GM12878 (cell line): ENCODE data around the gene PLCG2.

Experiments
- CBX5 ChIP-seq: sonication (generic); IDR thresholded peaks from 2 replicates; pipeline ENCODE4 v1.6.1; 2016; ENCODE audit warnings: low read depth, moderate library complexity, mild to moderate bottlenecking, inconsistent platforms
- CREB1 ChIP-seq: IDR thresholded peaks from 2 replicates; pipeline ENCODE4 v1.6.1; 2012; ENCODE audit warnings: low read depth, mild to moderate bottlenecking, inconsistent platforms
- CTCF ChIP-seq, 3 experiments: IDR thresholded peaks in 2 of 3; conservative IDR thresholded peaks in 1 of 3; 2 replicates each; pipeline ENCODE4 v1.5.1; 2011; ENCODE audit warnings: low read depth in 3 of 3, low read length in 3 of 3, mild to moderate bottlenecking in 3 of 3, control low read depth in 2 of 3, moderate library complexity in 2 of 3, inconsistent platforms in 1 of 3, mixed read lengths in 1 of 3; ENCODE audit not compliant: control insufficient read depth in 2 of 3, insufficient read depth in 1 of 3; ENCODE audit errors: extremely low read depth in 1 of 3
- FOXM1 ChIP-seq: IDR thresholded peaks from 2 replicates; pipeline ENCODE4 v1.6.1; 2012; ENCODE audit warnings: low read depth, mild to moderate bottlenecking, inconsistent platforms, low read length, moderate library complexity
- HDGF ChIP-seq: fragments of 450-650 bp; IDR thresholded peaks from 2 replicates; pipeline ENCODE4 v1.6.1; 2016; ENCODE audit warnings: antibody characterized with exemption
- IRF3 ChIP-seq: fragments of 450-650 bp; IDR thresholded peaks from 2 replicates; pipeline ENCODE4 v1.6.1; 2014; ENCODE audit warnings: mild to moderate bottlenecking
- POLR2AphosphoS5 ChIP-seq: IDR thresholded peaks from 2 replicates; pipeline ENCODE4 v1.6.1; 2011; ENCODE audit warnings: mild to moderate bottlenecking, low read length, inconsistent platforms
- SIN3A ChIP-seq: IDR thresholded peaks from 2 replicates; pipeline ENCODE4 v1.6.1; 2012; ENCODE audit warnings: low read depth, low read length, improper control_type of control experiment
- TAF1 ChIP-seq: IDR thresholded peaks from 2 replicates; pipeline ENCODE4 v1.6.1; 2011; ENCODE audit warnings: mild to moderate bottlenecking, low read depth, low read length, borderline replicate concordance
- YY1 ChIP-seq: IDR thresholded peaks from 2 replicates; pipeline ENCODE4 v1.6.1; 2011; ENCODE audit warnings: low read depth, mild to moderate bottlenecking, low read length
- ZZZ3 ChIP-seq: IDR thresholded peaks from 2 replicates; pipeline ENCODE4 v1.6.1; 2011; ENCODE audit warnings: low read depth; ENCODE audit not compliant: control insufficient read depth, insufficient read length

- no peak for TF ChIP-seq IRF3
- TF ChIP-seq HDGF = no peak
- no peak for TF ChIP-seq CREB1
- TF ChIP-seq FOXM1 = no peak
- TF ChIP-seq TAF1 = no peak
- TF ChIP-seq CBX5 = no peak
- no peak for TF ChIP-seq ZZZ3
- TF ChIP-seq CTCF (IDR thresholded peaks at IDR 0.05 in 2 of 3, conservative IDR thresholded peaks at IDR 0.05 in 1 of 3; ENCODE audit: control insufficient read depth in 2 of 3, extremely low read depth in 1 of 3, insufficient read depth in 1 of 3, low read depth in 3 of 3, low read length in 3 of 3) = no peak
- 0 out of 2 replicates have a peak, but pooled peaks have one; percentile 46 for TF ChIP-seq POLR2AphosphoS5
- no peak for TF ChIP-seq SIN3A
- TF ChIP-seq YY1 = no peak
Observed at GRCh38 chr16:81910366-81910885, 131.3 kb downstream of the PLCG2 start.
